GM19467 (cell line): ENCODE measurements around the gene RPS6KC1.
"Not testable (repeated sequence)": the region's sequence is repeated elsewhere in the genome, so short reads cannot be mapped to it uniquely, and the experiment has no call there.

Experiments used
- ATAC-seq: cut with Tn5 transposase; IDR thresholded peaks from one replicate; pipeline ENCODE4 v1.9.1; 2021; ENCODE audit warnings: mild to moderate bottlenecking, moderate library complexity; ENCODE audit not compliant: unreplicated experiment

RPS6KC1 gene

DNA sequence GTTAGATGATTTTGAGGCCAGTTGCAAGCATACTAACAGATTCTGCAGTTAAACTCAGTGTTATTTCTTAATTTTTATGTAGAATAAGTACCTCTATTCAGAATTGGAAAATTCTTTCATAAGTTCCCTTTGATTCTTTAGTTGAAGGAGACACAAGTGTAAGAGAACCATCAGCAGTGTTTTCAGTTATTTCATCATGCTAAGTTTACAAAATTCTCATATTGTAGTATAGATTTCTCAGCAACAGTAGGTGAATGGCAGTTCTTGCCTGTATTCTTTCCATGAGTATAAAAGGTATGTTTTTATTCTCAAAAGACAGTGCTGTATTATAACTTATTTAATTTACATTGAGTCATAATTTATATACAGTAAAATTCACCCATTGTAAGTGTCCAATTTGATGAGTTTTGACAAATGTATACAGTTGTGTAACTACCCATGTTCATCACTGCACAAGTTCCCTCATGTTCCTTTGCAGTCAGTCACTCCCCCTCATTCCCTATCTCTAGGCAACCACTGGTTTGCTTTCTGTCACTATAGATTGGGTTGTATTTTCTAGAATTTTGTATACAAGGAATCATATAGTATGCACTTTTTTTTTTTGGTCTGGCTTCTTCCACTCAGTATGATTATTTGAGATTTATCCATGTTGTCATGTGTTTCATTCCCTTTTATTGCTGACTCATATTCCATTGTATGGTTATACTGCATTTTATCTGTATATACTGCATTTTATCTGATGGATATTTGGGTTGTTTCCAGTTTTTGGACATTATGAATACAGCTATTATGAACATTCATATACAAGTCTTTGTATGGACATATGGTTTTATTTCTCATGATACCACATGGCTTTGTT, 3.9 kb downstream of the RPS6KC1 start:
- ATAC-seq = no peak

DNA sequence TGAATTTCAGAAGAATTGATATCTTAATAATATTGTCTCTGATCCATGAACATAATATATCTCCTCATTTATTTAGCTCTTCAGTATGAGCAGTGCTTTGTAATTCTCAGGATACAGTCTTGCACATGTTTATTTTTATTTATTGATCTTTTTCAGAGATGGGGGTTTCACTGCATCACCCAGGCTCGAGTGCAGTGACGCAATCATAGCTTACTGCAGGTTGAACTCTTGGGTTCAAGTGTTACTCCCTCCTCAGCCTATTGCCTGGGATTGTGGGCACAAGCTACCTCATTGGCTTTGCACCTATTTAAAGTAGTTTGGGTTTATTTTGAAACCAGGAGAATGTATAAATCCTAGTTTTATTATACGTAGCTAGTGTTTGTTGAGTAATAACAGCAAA, 4.7 kb downstream of the RPS6KC1 start:
- no peak for ATAC-seq

DNA sequence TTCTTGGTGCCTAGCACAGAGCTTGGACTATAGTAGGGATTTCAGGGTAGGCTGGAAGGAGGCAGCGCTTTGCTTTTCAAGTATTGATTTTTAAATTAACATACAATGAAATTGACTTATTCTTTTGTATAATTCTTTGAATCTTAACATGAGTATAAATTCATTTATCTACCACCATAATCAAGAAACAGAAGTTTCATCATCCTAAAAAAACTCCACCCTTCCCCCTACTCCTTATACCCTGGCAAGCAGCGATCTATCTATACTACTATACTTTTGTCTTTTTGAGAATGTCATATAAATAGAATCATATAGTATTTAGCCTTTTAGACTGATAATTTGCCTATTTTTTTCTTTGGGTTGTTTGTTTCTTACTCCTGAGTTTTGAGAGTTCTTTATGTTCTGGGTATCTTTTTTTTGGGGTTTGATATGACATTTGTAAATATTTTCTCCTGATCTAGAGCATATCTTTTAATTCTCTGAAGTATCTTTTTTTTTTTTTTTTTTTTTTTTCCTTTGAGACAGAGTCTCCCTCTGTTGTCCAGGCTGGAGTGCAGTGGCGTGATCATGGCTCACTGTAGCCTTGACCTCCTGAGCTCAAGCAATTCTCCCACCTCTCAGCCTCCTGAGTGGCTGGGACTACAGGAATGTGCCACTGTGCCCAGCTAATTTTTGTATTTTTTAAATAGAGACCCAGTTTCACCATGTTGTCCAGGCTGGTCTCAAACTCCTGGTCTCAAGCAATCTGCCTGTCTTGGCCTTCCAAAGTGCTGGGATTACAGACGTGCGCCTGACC, 6.4 kb downstream of the RPS6KC1 start:
- no peak for ATAC-seq

DNA sequence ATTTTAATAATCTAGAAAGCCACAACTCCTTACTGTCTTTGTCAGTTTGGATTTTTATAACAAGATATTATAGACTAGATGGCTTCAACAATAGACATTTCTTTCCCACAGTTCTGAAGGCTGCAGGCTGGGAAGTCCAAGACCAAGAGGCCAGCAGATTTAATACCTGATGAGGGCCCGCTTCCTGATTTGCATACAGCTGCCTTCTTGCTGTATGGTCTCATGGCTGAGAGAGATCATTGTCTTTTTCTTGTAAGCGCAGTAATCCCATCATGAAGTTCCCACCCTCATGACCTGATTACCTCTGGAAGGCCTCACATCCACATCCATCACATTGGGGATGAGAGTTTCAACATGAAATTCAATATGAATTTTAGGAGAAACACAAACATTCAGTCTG, 9.8 kb downstream of the RPS6KC1 start:
- no peak for ATAC-seq

DNA sequence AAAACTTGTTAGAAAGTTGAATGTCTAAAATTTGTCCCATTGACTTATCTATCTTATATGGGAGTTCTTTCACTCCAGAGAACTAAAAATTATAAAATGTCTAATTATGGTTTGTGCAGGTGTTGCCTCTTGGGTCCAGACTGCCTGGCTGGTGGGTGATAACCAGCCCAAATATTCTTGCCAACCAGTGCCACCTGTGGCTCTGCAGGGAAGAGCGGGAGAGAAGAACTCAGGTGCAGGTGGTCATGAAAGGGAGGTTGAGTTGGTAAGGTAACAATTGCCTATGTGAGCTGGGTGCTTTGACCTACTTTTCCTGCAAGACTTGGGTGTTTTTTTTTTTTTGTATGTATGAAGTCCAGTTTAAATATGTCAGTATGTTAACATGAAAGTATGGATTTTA, 10.2 kb downstream of the RPS6KC1 start:
- no peak for ATAC-seq

DNA sequence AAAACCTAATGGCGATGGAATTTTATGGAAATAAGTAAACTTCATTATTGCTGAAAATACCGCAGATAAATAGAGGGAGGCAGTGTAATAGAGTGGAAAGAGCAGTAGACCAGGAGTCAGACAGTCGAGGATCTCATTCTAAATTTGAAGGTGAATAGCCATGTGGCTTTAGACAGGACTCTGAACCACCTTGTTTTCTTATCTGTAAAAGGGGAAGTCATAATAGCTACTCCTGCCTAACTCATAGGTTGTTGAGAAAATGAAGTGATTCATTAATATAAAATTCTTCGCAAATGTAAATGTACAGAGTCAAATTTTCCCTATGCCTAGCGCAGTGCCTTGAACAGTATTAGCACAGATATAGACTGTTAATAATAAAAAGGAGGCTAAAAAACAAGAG, 14.8 kb downstream of the RPS6KC1 start:
- no peak for ATAC-seq

DNA sequence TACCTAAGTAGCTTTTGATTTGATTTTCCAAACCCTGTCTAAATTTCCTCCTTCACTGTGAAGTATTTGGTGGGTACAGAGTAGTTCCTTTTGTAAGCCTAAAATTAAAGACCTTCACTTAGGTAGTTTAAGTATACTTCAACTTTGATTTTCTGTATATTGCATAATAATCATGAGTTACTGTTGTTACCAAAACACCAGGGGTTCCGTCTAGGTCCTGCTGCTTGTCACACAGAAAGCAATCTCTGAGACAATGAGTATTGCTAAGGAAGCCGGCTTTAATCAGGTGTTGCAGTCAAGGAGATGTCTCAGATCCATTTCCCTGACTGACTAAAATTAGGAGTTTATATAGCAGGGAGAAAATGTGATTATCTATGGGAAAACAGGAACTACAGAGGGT, 15.3 kb downstream of the RPS6KC1 start:
- no peak for ATAC-seq

DNA sequence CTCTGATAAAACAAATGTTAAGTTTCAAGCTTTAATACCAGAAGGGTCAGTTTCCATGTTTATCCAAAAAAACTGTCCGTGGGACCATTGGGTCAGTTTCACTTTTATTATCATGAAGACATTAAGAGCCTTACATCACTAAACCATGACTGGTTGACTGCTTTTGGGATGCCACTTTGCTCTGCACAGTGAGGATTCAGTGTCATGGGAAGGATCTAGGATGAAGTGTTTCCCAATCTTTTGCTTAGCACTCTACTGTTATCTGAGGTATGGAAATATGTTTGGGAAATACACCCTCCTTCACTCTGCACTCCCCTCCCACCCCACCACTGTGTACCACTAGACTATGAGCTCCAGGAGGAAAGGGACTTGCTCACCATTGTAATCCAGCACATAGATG, 16.3 kb downstream of the RPS6KC1 start:
- no peak for ATAC-seq

DNA sequence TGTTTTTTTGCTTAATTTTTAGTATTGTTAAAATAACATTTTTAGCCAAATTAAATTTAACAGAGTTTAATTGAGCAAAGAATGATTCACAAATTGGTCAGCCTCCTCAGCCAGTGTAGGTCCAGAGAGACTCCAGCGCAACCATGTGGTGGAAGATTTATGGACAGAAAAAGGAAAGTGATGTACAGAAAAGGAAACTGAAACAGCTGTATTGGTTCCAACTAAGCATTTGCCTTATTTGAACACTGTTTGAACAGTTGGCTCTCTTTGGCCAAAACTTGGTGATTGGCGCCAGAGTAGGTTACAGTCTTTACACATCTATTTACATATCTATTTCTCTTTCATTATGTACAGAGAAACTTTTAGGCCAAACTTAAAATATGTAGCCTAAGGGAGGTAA, 19.4 kb downstream of the RPS6KC1 start:
- ATAC-seq = peak; percentile 95

DNA sequence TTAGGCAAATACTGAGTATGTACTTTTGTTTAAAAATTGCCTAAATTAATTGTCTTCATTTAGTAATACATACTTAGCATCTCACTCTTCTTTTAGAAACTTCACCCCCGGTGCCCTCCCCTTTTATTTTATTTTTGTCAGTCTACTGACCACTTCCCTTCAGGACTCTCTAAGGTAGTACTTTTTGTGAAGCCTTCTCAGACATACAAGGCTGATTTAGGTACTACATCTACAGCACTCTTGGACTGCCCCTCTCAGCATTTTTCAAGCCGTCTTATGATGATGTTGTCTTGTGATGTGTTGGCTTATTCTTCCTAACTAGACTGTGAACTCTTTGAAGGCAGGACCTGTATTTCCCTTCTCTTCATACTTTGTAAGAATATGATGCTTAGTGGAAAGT, 24.7 kb downstream of the RPS6KC1 start:
- ATAC-seq = peak; percentile 68

DNA sequence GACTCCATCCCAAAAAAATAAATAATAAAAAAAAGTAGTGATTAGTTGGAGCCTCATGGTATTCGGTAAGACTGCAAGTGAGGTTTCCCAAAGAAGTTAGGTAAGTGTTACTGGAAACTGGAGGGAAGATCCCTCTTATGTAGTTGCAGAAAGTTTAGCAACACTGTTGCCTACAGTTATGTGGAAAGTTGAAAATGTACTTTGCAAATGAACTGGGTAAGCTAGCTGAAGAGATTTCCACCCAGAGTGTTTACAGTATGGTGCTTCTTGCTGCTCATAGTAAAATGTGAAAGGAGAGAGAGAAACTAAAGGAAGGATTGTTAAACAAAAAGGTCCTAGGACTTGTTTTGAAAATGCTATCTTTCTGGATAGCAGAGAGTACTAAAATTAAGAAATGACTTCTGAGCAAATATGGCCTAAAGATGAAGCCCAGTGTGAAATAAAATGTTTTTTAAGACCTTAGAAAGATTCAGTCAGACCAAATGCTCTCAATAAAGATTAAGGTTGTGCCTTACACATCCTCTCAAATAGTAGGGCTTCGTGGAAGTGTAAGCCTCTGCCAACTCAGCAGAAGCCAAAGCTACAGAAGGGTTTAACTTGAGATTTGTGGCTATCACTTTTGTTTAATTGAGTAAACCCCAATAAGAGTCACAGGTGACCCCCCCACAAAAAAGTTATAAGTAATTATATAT, 31.5 kb downstream of the RPS6KC1 start:
- ATAC-seq = no peak

DNA sequence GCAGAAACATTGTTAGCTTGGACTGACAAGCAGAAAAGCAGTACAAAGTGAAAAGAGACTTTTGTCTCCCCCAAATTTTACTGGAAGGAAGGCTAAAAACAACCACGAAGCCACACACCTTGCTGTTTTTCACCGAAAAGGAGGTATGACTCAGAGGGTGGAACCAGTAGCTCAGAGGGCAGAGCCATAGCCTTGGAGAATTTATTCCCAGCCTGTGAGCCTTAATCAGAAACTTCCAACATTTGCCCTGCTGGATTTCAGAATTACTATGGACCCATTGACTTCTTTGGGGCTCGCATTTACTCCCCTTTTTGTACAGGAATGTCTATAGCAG, 32.0 kb downstream of the RPS6KC1 start:
- ATAC-seq = no peak

DNA sequence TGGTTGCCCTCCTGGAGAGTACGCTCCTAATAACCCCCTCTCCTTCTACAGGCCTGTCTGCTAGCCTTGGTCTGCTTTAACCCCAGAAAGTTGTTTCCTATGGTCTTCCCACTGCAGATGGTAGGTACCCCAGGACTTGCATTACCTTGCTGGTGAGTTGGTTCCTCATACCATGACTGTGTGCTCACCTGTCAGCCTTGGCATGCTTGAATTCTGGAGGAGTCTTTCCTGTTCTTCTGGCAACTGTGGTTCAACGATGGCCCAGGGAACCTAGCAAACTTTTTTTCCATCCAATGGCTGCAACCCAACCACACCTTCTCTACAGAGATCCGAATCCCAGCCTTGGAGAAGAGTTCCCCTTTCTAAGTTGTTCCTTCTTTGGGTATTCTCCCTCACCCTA, 36.9 kb downstream of the RPS6KC1 start:
- ATAC-seq = no peak

DNA sequence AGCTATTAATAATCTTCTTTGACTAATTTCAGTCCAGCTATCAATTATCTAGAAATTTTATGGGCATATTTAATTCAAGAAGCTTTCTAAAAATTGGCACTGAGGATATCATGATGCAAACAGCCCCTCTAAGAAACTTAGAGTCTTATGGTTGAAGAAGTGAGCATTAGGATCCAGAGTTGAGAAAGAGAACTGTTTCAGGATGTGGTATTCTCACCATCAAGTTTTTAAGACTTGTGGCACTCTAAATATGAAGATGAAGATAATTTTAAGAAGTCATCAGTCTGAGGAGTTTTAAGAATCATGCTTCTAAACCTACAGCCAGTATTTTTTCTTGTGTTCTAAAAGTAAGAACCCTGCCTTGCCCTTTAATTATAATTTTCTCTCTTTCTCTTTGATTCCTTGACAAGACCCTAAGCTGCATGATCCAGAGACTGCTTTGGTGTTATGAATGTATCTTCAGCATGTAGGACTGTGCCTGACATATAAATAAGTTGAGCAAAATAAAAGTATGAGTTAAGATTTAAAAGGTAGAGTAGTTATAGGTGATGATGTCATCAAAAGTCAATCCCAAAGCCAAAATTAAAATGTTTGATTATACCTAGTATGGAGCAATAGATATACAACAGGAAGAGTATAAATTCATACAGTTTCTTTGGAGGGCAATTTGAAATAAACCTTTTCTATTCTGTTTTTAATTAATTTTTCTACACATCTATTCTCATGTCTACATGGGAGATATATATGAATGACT, 39.1 kb downstream of the RPS6KC1 start:
- ATAC-seq = no peak

DNA sequence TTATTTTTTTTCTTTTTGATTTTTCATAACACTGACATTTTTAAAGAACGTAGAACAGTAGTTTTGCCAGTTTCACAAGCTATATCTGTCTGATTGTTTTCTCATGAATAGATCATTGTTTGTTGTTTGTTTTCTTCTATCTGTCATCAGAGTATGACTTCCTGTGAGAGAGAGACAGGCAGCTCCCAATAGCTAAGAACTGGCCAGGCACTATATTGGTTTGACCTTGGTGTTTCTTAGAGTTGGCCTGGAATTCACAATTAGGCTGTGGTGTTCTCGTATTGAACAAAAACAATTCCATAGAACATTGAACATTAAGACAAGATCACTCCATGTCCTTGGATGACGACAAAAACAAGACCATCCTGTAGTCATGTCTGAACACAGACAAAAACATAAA, 43.4 kb downstream of the RPS6KC1 start:
- no peak for ATAC-seq

DNA sequence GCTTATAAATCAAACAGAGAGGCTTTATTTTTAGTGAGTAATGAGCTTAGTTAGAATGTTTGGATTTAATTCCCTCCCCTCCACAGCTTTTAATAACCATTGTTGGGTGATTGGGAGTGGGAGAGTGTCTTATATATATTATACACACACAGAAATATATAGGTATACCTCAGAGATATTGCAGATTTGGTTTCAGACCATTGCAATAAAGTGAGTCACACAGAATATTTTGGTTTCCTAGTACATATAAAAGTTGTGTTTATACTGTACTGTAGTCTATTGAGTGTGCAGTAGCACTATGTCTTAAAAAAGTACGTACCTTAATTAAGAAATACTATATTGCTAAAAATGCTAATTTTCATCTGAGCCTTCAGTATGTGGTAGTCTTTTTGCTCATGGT, 44.4 kb downstream of the RPS6KC1 start:
- ATAC-seq = no peak

DNA sequence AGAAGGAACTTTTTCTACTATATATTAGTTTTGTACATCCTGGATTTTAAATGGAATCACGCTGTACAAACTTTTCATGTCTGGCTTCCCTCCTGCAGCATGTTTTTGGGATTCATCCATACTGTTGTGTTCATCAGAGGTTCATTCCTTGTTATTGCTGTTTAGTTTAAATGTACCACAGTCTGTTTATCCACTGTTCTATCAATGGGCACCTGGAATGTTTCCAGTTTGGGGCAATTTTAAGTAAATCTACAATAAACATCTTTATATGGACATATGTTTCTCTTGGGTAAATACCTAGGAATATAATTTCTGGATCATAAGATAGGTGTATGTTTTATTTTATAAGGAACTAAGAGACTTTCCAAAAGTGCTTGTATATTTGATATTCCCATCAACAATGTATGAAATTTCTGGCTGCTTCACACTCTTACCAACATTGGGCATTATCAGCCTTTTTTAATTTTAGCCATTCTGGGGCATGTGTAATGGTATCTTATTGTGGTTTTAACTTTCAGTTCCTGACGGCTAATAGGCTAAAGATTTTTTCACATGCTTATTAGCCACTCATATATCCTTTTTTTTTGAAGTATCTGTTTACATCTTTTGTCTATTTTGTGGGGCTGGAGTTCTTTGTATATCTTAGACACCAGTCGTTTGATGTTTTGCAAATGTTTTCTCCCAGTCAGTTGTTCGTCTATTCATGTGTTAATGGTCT, 48.8 kb downstream of the RPS6KC1 start:
- ATAC-seq = no peak

DNA sequence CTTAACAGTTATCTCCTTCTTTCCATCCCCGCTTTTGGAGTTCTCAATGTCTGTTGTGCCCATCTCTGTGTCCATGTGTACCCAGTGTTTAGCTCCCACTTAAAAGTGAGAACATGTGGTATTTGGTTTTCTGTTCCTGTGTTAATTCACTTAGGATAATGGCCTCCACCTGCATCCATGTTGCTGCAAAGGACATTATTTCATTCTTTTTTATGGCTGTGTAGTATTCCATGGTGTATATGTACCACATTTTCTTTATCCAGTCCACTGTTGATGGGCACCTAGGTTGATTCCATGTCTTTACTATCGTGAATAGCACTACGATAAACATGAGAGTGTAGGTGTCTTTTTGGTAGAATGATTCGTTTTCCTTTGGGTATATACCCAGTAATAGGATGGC, 49.5 kb downstream of the RPS6KC1 start:
- ATAC-seq = not testable (repeated sequence)

DNA sequence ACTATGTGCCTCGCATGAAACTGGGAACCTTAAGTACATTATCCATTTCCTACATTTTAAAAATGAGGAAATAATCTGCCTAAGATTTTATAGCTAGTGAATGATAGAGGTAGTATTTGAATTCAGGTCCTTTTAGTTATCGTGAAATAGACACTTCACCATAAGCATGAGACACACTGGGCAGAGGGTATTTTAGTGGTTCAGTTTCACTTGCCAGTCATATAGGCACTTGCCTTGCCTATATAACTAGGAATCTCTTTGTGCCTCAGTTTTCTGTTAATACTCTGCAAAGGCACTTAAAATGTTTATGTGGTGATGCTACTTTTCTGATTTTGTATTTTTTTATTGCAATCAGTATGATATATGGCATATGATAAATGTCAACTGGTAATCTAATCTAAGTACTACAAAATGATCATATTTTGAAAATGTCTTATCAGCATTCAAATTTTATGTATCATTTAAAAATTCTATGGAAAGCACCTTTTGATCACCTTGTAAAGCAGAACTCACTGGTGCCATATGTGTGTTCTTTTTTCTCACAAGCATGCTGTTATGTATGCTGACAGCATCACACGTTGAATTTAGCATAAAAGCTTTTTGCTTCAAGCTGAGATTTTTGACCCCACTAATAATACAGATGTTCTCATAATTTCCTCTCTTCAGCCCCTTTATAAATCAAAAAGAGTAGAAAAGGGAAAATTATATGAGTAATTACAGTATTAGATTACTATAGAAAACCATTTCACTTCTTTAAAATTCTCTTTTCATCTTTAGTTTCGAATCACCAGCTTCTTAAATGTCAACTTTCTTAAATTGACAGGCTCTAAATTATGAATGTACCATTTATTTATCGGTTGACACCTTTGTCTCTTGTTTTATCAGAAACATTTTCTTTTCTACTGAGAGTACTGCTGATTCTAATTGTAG, 52.6 kb downstream of the RPS6KC1 start:
- no peak for ATAC-seq
